CD14-positive monocyte (primary cell): Measurements from ENCODE around the gene GNRH2. TPM values are rescaled to one million over a fixed set of nuclear protein-coding genes. Genes with fewer than 3 reads are reported as not detected.

Source experiments
- DNase-seq, 3 donors: peaks; one replicate each; pipeline ENCODE4 v3.0.0-alpha.2; 2011 to 2022
- H2AFZ ChIP-seq: 2 replicates; pipeline ENCODE4 v1.6.0; 2012; ENCODE audit warnings: mild to moderate bottlenecking, low read depth, low read length, inconsistent platforms; ENCODE audit not compliant: insufficient read depth, poor library complexity, severe bottlenecking
- H3K27ac ChIP-seq, 2 donors: 1 replicate in 1 of 2; 2 replicates in 1 of 2; pipeline ENCODE4 v1.5.1; 2012 to 2013; ENCODE audit warnings: low read length in 2 of 2, control low read depth in 1 of 2, inconsistent platforms in 1 of 2, low read depth in 1 of 2, mild to moderate bottlenecking in 1 of 2
- H3K27me3 ChIP-seq, 2 donors: one replicate each; pipeline versions ENCODE4 v1.6.0 to v1.6.1; 2011 to 2013; ENCODE audit warnings: low read length in 2 of 2; ENCODE audit not compliant: control insufficient read depth in 2 of 2, insufficient read depth in 2 of 2
- H3K36me3 ChIP-seq, 2 donors: replicated peaks in 1 of 2; 1 replicate in 1 of 2; 2 replicates in 1 of 2; pipeline versions ENCODE4 v1.5.1 to v1.6.1; 2012 to 2013; ENCODE audit warnings: low read length in 2 of 2, control low read depth in 1 of 2, inconsistent platforms in 1 of 2, mild to moderate bottlenecking in 1 of 2; ENCODE audit not compliant: insufficient read depth in 2 of 2, control insufficient read depth in 1 of 2
- H3K4me1 ChIP-seq, 2 donors: 1 replicate in 1 of 2; 2 replicates in 1 of 2; pipeline versions ENCODE4 v1.5.1 to v1.6.1; 2012 to 2013; ENCODE audit warnings: low read length in 2 of 2, control low read depth in 1 of 2, inconsistent platforms in 1 of 2, mild to moderate bottlenecking in 1 of 2, moderate library complexity in 1 of 2; ENCODE audit not compliant: insufficient read depth in 2 of 2, control insufficient read depth in 1 of 2
- H3K4me2 ChIP-seq: replicated peaks from 2 replicates; pipeline ENCODE3; 2012; ENCODE audit warnings: low read length, moderate library complexity, mild to moderate bottlenecking; ENCODE audit not compliant: poor library complexity, severe bottlenecking; ENCODE audit errors: extremely low read depth
- H3K4me3 ChIP-seq, 3 experiments: fragments of 200-600 bp in 1 of 3; sonication (generic) in 1 of 3; replicated peaks in 1 of 3; 1 replicate in 2 of 3; 2 replicates in 1 of 3; pipeline ENCODE4 v1.5.1; 2011 to 2013; ENCODE audit warnings: low read length in 3 of 3, mild to moderate bottlenecking in 3 of 3, control low read depth in 2 of 3, low read depth in 2 of 3, inconsistent platforms in 1 of 3, moderate library complexity in 1 of 3
- H3K79me2 ChIP-seq: 2 replicates; pipeline ENCODE4 v1.6.0; 2012; ENCODE audit warnings: mild to moderate bottlenecking, control low read depth, inconsistent platforms, low read length, moderate library complexity; ENCODE audit not compliant: insufficient read depth
- H3K9ac ChIP-seq: 2 replicates; pipeline ENCODE4 v1.6.0; 2017; ENCODE audit warnings: low read length, mild to moderate bottlenecking; ENCODE audit not compliant: insufficient read depth, poor library complexity, severe bottlenecking
- H3K9me3 ChIP-seq, 2 donors: replicated peaks in 1 of 2; 1 replicate in 1 of 2; 2 replicates in 1 of 2; pipeline versions ENCODE4 v1.5.1 to v1.6.1; 2012 to 2013; ENCODE audit warnings: low read length in 2 of 2, control low read depth in 1 of 2; ENCODE audit not compliant: control insufficient read depth in 1 of 2, insufficient read depth in 1 of 2
- H4K20me1 ChIP-seq: 2 replicates; pipeline ENCODE4 v1.6.0; 2012; ENCODE audit warnings: mild to moderate bottlenecking, low read length, control low read depth, moderate library complexity; ENCODE audit not compliant: insufficient read depth
- H3K27ac Mint-ChIP-seq, 7 donors: one replicate each; pipeline ENCODE4 v1.8.0; 2020; ENCODE audit warnings: mild to moderate bottlenecking in 7 of 7, mixed read lengths in 7 of 7, moderate library complexity in 6 of 7, inconsistent platforms in 2 of 7
- H3K27me3 Mint-ChIP-seq, 3 donors: one replicate each; pipeline ENCODE4 v1.8.0; 2021 to 2022; ENCODE audit warnings: low read depth in 3 of 3, mild to moderate bottlenecking in 3 of 3, mixed read lengths in 3 of 3, moderate library complexity in 3 of 3, inconsistent platforms in 1 of 3
- H3K36me3 Mint-ChIP-seq, 2 donors: one replicate each; pipeline ENCODE4 v1.8.0; 2020; ENCODE audit warnings: mixed read lengths in 2 of 2, inconsistent platforms in 1 of 2, mild to moderate bottlenecking in 1 of 2
- H3K4me1 Mint-ChIP-seq: one replicate; pipeline ENCODE4 v1.8.0; 2020; ENCODE audit warnings: mild to moderate bottlenecking, mixed read lengths
- H3K4me3 Mint-ChIP-seq, 2 donors: one replicate each; pipeline ENCODE4 v1.8.0; 2020; ENCODE audit warnings: mild to moderate bottlenecking in 2 of 2, mixed read lengths in 2 of 2, moderate library complexity in 1 of 2
- H3K9me3 Mint-ChIP-seq, 7 donors: one replicate each; pipeline ENCODE4 v1.8.0; 2020 to 2022; ENCODE audit warnings: mixed read lengths in 7 of 7, mild to moderate bottlenecking in 6 of 7, moderate library complexity in 6 of 7, inconsistent platforms in 2 of 7
- WGBS: methylation state at CpG from one replicate; pipeline ENCODE4 v1.1.5; 2013; ENCODE audit warnings: missing lambda C conversion rate; ENCODE audit not compliant: insufficient coverage; 5-methylcytosine and 5-hydroxymethylcytosine counted together
- intact Hi-C, 2 donors: fragments of 100-400 bp; cut with micrococcal nuclease; formaldehyde crosslinking; loops; one replicate each; pipeline versions ENCODE4 v1.15.0 to v1.15.1; 2023
- polyA plus RNA-seq, 3 donors: library from polyadenylated mRNA; depleted of rRNA in 1 of 3; unstranded in 2 of 3; stranded (reverse) in 1 of 3; fragments of 300-500 nt in 2 of 3; fragments of >200 nt in 1 of 3; fragmentation: Illumina TruSeq in 2 of 3; gene quantifications; 1 replicate in 2 of 3; 2 replicates in 1 of 3; pipeline ENCODE4 v1.2.3, GENCODE V29; 2012 to 2021
- TF ChIP-seq, protein P1 (sequence below): fragments of 200-600 bp; IDR thresholded peaks from one replicate; pipeline ENCODE4 v1.8.0; 2022; ENCODE audit warnings: antibody characterized with exemption, mild to moderate bottlenecking

GNRH2 gene
- polyA plus RNA-seq, 3 donors, result not detected

DNA sequence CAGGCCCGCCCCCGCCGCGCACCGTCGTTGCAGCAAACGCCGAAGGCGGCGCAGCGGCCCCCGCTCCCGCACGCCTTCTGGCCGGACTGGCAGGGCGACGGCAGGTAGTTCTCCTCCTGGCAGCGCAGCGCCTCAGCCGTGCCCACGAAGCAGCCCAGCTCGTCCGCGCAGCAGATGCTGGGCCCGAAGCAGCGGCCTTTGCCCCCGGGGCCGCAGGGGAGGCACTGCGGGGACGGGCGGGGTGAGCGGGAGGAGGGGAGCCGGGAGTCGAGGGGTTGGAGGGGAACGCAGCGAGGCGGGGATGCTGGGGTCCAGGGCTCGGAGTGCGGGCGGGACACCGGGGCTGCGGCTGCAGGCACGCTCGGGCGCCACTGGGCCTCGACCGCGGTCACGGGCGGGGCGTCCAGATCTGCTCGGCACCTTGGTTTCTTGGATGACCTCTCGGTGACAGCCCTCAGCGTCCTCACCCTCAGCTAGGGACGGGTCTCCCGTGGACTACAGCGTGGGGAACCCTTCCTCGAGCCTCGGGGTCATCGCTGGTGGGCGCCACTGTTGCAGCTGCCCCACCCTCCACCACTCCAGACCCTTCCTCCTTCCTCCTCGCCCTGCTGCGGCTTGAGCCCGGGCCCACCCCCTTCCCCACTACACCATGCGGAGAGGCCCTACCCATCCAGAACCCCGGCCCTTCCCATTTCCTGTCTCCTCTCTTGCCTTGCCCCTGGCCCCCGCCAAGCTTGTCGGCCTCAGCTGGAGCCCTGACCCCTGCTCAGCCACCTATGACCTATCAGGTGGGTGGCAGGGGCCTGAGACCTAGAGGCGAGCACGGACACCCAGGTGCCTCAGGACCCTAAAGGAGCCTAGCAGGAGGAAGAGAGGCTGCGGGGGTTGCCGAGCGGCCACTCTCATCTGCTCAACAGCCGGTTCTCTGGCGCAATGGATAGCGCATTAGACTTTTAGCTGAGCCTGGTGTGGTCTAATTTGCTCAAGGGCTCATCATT is 39.8 kb downstream of the GNRH2 start:
- Histone ChIP-seq H3K27me3 (peaks cover 26 to 62% of the 10 kb centered on the region in 2 donors), H3K4me2 (peak overlapping the region; percentile 62), H2AFZ (peak overlapping the region; percentile 46), H3K27ac (no peak overlapping the region), H3K4me3 (peak overlapping the region in 1 of 3 experiments; percentile 56), H3K9ac (no peak overlapping the region), H3K36me3 (no peaks in the 10 kb centered on the region), H3K4me1 (peaks cover 21 to 25% of the 10 kb centered on the region in 2 donors), H3K9me3 (peaks cover 7 to 27% of the 10 kb centered on the region in 2 donors), H3K79me2 (no peaks in the 10 kb centered on the region), H4K20me1 (no peaks in the 10 kb centered on the region)
- no peak overlapping the region for H3K27ac Mint-ChIP-seq
- TF ChIP-seq, protein P1, sequence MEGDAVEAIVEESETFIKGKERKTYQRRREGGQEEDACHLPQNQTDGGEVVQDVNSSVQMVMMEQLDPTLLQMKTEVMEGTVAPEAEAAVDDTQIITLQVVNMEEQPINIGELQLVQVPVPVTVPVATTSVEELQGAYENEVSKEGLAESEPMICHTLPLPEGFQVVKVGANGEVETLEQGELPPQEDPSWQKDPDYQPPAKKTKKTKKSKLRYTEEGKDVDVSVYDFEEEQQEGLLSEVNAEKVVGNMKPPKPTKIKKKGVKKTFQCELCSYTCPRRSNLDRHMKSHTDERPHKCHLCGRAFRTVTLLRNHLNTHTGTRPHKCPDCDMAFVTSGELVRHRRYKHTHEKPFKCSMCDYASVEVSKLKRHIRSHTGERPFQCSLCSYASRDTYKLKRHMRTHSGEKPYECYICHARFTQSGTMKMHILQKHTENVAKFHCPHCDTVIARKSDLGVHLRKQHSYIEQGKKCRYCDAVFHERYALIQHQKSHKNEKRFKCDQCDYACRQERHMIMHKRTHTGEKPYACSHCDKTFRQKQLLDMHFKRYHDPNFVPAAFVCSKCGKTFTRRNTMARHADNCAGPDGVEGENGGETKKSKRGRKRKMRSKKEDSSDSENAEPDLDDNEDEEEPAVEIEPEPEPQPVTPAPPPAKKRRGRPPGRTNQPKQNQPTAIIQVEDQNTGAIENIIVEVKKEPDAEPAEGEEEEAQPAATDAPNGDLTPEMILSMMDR, result no peak
- no peak for DNase-seq
- WGBS, result under 1% methylated on average over 71 of the region's 76 CpGs
- H3K9me3 Mint-ChIP-seq, result peaks cover 0 to 20% (median 11%) of the 10 kb centered on the region in 7 donors
- H3K4me1 Mint-ChIP-seq, result peaks cover 23% of the 10 kb centered on the region
- peaks cover 0 to 9% of the 10 kb centered on the region in 2 donors for H3K36me3 Mint-ChIP-seq
- peaks cover 57 to 68% (median 66%) of the 10 kb centered on the region in 3 donors for H3K27me3 Mint-ChIP-seq
- intact Hi-C loops, result no loop called here
- H3K4me3 Mint-ChIP-seq, result peak overlapping the region; percentile 47 to 83

DNA sequence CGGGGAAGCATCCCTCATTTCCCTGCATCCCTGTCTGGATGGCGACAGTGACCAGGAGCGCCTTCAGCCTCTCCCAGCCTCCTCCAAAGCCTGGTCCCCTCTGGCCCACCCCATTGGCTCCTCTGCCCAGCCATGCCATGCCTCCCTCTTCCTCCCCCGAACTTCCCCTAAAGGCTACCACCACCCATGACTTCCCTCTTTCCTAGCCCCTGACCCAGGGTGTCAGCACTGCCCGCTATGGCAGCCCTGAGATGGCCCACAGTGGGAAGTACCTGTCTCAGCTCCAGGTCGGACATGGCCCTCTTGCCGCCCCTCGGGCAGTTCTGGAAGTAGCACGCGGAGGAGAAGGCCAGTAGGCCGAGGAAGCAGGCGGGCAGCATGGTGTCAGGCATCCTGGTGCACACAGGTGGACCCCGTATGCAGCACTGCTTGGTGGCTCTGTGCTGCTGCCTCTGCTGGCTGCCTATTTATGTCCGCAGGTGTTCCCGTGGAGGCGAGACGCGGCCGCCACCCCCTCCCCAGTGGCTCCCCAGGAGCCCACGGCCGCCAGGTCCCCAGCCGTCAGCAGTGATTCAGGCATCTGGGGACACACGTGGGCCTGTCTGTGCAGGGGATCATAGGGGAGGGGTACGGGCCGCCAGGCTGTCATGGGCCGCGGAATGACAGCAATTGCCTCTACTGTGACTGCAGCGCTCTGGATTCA is 41.0 kb downstream of the GNRH2 start, which contains the start of gene AVP:
AVP (minus strand) TSS at position 442 of the 703 bp plus-strand sequence; CDS start at position 392, 50 bp downstream.
- Histone ChIP-seq H4K20me1 (no peaks in the 10 kb centered on the region), H3K27me3 (peaks cover 26 to 52% of the 10 kb centered on the region in 2 donors), H3K4me3 (peak within 1 kb of the TSS in 1 of 3 experiments; percentile 56), H2AFZ (peak within 1 kb of the TSS; percentile 46), H3K4me1 (peaks cover 21 to 25% of the 10 kb centered on the region in 2 donors), H3K9ac (no peak within 1 kb of the TSS), H3K27ac (no peak within 1 kb of the TSS), H3K4me2 (peak within 1 kb of the TSS; percentile 62), H3K36me3 (no peaks in the 10 kb centered on the region), H3K79me2 (no peaks in the 10 kb centered on the region), H3K9me3 (peaks cover 7 to 27% of the 10 kb centered on the region in 2 donors)
- WGBS, result 38% methylated on average over 19 of the region's 28 CpGs
- TF ChIP-seq, protein P1, result no peak
- peaks cover 55 to 62% (median 56%) of the 10 kb centered on the region in 3 donors for H3K27me3 Mint-ChIP-seq
- peak; percentile 27 to 61 (median 41) for DNase-seq
- H3K9me3 Mint-ChIP-seq, result peaks cover 0 to 20% (median 11%) of the 10 kb centered on the region in 7 donors
- peak within 1 kb of the TSS; percentile 47 to 83 for H3K4me3 Mint-ChIP-seq
- intact Hi-C loops, result no loop called here
- H3K27ac Mint-ChIP-seq, result peak within 1 kb of the TSS in 1 of 7 donors; percentile 35
- H3K36me3 Mint-ChIP-seq, result peaks cover 0 to 9% of the 10 kb centered on the region in 2 donors
- peaks cover 23% of the 10 kb centered on the region for H3K4me1 Mint-ChIP-seq
